D721Med (cell line): ENCODE results near the gene B4GALT3.
A peak's percentile ranks its signal among the peaks of the same experiment; 100 is the strongest.

Experiments
- DNase-seq: peaks from one replicate; pipeline ENCODE4 v3.0.0; 2011; ENCODE audit warnings: low spot score; ENCODE audit not compliant: insufficient read length
- FAIRE-seq: peaks from 2 replicates; lab custom pipeline; 2011; peaks lifted over from hg19 to GRCh38; lab: Jason Lieb, UNC
- TF ChIP-seq, protein P1 (sequence below): IDR thresholded peaks from 2 replicates; pipeline ENCODE4 v1.5.1; 2012; ENCODE audit warnings: mild to moderate bottlenecking, control low read depth; ENCODE audit not compliant: insufficient read depth; ENCODE audit errors: missing control alignments

The B4GALT3 gene

DNA sequence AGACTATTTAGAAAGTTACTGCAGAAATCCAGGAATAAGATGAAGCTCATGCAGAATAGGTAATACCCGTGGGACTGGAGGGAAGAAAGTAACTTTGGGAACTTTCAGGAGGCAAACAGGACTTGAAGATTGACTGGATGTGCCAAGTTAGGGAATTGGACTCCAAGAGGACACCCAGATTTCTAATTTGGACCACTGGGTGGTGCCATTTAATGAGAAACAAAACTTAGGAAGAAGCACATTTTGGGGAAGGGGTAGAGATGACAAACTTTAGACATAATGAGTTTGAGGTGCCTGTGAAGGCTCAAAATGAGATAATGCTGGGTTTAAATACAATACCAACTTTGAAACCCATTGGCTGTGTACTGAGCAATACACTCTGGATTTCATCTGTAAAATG, 3.3 kb upstream of the B4GALT3 start:
- no peak for FAIRE-seq
- DNase-seq: no peak
- TF ChIP-seq, protein P1, sequence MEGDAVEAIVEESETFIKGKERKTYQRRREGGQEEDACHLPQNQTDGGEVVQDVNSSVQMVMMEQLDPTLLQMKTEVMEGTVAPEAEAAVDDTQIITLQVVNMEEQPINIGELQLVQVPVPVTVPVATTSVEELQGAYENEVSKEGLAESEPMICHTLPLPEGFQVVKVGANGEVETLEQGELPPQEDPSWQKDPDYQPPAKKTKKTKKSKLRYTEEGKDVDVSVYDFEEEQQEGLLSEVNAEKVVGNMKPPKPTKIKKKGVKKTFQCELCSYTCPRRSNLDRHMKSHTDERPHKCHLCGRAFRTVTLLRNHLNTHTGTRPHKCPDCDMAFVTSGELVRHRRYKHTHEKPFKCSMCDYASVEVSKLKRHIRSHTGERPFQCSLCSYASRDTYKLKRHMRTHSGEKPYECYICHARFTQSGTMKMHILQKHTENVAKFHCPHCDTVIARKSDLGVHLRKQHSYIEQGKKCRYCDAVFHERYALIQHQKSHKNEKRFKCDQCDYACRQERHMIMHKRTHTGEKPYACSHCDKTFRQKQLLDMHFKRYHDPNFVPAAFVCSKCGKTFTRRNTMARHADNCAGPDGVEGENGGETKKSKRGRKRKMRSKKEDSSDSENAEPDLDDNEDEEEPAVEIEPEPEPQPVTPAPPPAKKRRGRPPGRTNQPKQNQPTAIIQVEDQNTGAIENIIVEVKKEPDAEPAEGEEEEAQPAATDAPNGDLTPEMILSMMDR: peak; percentile 51

DNA sequence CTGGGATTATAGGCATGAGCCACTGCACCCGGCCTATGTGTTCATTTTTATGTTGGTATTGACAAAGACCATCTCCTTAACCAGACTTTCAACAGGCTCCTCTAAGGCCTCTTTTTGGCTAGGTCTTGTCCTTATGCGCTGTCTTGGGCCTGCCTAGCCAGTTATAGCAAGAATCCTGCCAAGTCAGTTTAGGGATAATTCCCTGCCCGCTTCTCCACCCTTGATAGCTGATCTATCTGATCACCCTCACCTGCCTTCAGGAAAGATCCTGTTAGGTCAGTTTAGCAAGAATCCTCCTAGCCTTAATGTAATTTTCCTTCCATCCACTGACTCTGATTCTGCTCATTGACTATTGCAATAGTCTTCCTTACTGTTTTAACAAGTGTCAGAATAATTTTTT, 2.4 kb upstream of the B4GALT3 start:
- FAIRE-seq: no peak
- no peak for DNase-seq
- TF ChIP-seq, protein P1: no peak

DNA sequence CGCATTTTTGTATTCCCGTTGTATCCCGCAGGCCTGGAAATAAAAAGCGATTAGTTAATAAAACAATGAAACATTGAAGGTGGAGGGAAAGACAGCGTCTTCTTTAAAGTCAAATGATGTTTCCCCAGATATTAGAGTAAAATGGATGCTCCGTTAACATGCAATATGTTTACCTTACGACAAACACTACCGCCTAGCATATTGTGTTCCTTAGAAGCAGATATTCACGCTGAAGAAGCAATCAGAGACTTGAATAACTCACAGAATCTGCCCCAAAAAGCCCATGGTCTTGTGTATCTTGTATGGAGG, 583 bp upstream of the B4GALT3 start:
- no peak for FAIRE-seq
- TF ChIP-seq, protein P1: no peak
- no peak for DNase-seq

DNA sequence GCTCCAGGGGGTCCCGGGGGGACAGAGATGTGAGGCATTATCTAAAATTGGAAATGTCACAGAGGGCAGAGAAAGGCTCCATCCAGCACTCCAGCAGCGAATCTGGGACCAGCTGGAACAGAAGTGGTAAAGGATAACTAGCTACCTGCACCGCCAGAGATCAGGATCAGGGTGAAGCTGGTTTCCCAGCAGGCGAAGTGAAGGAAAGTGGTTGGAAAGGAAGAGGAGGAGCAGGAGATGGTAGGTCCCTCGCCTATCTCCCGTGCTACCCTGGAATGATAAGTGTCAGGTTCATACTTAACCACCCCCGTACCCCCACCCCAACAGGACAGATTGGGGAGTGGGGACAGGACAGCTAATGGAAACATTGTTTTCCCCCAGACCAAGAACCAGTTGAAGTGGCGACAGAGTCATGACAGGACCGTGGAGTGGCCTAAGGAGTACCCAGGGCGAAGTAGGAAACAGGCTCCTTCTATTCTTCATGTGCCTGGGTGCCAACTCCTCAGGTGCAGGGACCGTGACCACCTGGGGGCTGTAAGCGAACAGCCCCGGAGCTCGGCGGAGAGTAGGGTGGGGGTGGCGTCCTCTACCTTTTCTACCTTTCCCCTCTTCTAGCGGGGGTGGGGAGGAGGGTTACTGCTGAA, 717 bp downstream of the B4GALT3 start:
- no peak for DNase-seq
- FAIRE-seq: no peak
- TF ChIP-seq, protein P1: no peak

DNA sequence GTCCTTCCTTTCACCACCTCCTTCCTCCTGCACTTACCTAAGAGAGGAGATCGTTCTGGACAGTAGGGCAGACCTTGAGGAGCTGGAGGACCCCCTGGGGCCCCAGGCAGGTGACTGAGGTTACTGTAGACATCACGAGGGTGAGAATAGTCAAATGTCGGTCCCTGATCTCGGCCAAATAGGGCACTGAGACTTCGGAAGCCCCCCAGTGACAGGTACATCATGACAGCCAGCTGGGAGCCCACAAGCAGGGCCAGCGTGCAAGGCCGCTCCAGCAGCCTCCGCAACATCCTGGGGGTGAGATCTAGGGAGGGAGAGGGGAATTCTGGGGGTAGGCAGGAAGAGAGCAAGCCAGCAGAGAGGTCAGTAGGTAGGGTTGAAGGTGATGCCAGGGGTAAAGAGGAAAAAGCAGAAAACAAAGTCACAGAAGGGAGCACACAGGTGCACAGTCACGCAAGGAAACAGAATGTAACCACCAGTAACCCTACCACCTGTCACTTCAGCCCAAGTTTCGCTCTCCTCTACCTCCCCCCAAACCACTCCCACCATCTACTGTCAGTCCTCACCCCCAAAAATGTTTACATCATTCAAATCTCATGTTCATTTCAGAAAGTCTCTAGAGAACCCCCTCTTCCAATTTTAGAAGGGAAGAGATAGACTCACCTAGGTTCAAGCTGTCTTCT, 1.4 kb downstream of the B4GALT3 start:
- TF ChIP-seq, protein P1: no peak
- FAIRE-seq (no peak), DNase-seq (no peak)

DNA sequence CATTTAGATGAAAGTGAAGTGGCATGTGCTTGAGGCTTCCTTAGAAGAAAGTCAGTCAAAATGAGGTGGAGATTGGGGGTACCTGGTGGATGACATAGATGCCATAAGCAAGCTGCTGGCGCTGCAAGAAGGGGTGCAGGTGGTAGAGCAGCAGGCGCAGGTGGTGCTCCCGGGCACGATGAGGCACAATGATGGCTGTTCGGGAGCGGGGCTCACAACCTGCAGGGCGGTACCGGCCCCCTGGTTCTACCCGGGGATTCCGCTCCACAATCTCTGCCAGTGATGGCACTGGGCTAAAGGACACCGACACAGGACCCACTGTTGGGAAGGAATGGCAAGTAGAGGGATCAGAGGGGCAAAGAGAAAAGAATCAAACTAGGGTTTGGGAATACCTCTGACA, 2.4 kb downstream of the B4GALT3 start:
- FAIRE-seq (no peak), DNase-seq (no peak)
- TF ChIP-seq, protein P1: no peak

DNA sequence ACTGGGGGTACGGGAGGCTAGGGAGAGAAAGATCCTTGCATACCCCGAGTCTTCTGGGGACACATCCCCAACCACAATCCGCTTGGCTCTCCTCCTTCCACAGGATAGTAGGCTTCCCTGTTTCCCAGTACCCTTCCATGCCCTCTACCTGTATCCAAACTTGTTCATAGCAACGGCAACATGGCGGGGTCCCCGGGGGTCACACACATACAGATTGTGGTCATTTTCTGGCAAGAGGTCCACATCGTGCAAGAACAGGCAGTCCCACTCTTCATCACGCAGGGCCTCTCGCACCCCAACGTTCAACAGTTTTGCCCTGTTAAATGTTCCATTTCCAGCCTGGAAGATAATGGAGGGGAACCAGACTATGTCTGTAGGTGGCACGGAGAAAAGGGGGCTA, 3.6 kb downstream of the B4GALT3 start:
- no peak for FAIRE-seq

More for the DNA sequence above, 3.6 kb downstream of the B4GALT3 start:
- DNase-seq: no peak
- TF ChIP-seq, protein P1: no peak
